IPS-18a (cell line): Measurements from ENCODE around the gene AOPEP.
"Not testable (repeated sequence)": the region's sequence is repeated elsewhere in the genome, so short reads cannot be mapped to it uniquely, and the experiment has no call there.

Source experiments
- H3K27ac ChIP-seq: one replicate; pipeline ENCODE4 v1.5.1; 2013; ENCODE audit warnings: low read length
- H3K27me3 ChIP-seq: one replicate; pipeline ENCODE4 v1.6.1; 2013; ENCODE audit warnings: mild to moderate bottlenecking, low read length; ENCODE audit not compliant: control insufficient read depth, insufficient read depth
- H3K36me3 ChIP-seq: one replicate; pipeline ENCODE4 v1.6.1; 2013; ENCODE audit warnings: low read depth, low read length; ENCODE audit not compliant: control insufficient read depth
- H3K4me1 ChIP-seq: one replicate; pipeline ENCODE4 v1.6.1; 2013; ENCODE audit warnings: low read depth, low read length; ENCODE audit not compliant: control insufficient read depth
- H3K4me3 ChIP-seq: one replicate; pipeline ENCODE4 v1.5.1; 2013; ENCODE audit warnings: low read length
- H3K9ac ChIP-seq: one replicate; pipeline ENCODE4 v1.6.1; 2013; ENCODE audit warnings: mild to moderate bottlenecking, low read length, moderate library complexity
- H3K9me3 ChIP-seq: one replicate; pipeline ENCODE4 v1.6.1; 2013; ENCODE audit warnings: low read depth, low read length; ENCODE audit not compliant: control insufficient read depth

The AOPEP gene

DNA sequence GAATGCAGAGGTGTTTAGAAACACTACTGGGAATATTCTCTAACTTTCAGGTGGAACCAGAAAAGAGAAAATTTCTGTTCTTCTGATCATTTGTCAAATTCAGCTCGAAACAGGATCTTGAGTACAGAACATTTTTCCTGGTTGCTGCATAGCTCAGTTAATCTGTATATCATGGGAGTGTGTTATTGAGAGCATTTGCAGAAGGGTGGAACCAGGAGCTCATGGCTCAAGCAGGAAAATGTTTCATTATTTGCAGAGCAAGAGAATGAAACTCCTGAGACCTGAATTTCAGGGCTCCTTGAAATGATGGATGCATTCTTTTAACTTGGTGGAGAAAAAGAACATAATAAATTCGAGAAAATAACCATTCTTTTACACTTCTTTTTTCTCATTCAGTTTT, 97.9 kb downstream of the AOPEP start:
- H3K36me3 ChIP-seq = no peaks in the 10 kb centered on the region
- no peak overlapping the region for H3K4me3 ChIP-seq
- H3K4me1 ChIP-seq = peaks cover 28% of the 10 kb centered on the region
- peaks cover 34% of the 10 kb centered on the region for H3K27me3 ChIP-seq
- H3K9me3 ChIP-seq = no peaks in the 10 kb centered on the region
- H3K9ac ChIP-seq = no peak overlapping the region
- no peak overlapping the region for H3K27ac ChIP-seq

GRCh38 chr9:94824913-94825610, 98.6 kb downstream of the AOPEP start:
- no peaks in the 10 kb centered on the region for H3K9me3 ChIP-seq
- peaks cover 34% of the 10 kb centered on the region for H3K27me3 ChIP-seq
- H3K4me3 ChIP-seq = peak overlapping the region; percentile 16
- H3K9ac ChIP-seq = no peak overlapping the region
- peaks cover 28% of the 10 kb centered on the region for H3K4me1 ChIP-seq
- H3K36me3 ChIP-seq = no peaks in the 10 kb centered on the region
- H3K27ac ChIP-seq = no peak overlapping the region

DNA sequence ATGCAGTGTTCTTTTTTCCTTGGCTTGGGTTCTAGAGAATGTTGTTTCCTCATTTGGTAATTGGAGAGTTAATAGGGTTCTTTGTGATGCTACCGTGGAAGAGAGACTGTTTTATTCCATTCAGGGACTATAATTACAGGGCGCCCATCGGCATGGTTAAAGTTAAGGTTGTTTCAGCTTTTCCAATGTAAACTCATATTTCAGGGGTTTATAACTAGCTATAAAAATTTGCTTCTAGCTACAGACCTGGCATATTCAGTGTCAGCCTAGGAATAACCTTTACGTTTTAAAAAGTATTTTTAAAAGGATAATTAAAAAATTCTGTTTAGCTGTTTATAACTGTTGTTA, 99.1 kb downstream of the AOPEP start:
- no peak overlapping the region for H3K9ac ChIP-seq
- no peaks in the 10 kb centered on the region for H3K36me3 ChIP-seq
- peaks cover 25% of the 10 kb centered on the region for H3K4me1 ChIP-seq
- no peak overlapping the region for H3K27ac ChIP-seq
- no peaks in the 10 kb centered on the region for H3K9me3 ChIP-seq
- no peak overlapping the region for H3K4me3 ChIP-seq
- peaks cover 34% of the 10 kb centered on the region for H3K27me3 ChIP-seq

DNA sequence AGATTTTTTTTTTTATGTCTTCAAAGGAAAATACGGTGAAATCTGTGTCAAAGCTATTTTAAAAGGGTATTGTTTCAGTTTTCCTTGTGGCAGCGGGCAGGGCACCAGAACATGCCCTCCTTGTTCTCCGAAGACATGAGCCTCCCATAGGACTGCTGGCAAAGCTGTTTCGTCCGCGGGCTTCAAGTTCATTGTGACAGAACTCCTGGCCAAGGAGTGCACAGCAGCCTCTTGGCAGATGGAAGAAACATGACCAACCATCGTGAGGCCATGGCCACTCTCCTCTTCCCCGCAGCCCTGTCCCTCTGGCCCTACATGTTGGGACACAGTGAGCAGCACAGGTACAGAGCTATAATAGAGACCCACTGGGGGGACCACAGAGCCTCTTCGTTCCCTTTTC, 99.5 kb downstream of the AOPEP start:
- no peak overlapping the region for H3K27ac ChIP-seq
- H3K4me3 ChIP-seq = no peak overlapping the region
- no peaks in the 10 kb centered on the region for H3K9me3 ChIP-seq
- H3K27me3 ChIP-seq = peaks cover 34% of the 10 kb centered on the region
- H3K4me1 ChIP-seq = peaks cover 22% of the 10 kb centered on the region
- no peaks in the 10 kb centered on the region for H3K36me3 ChIP-seq
- no peak overlapping the region for H3K9ac ChIP-seq

DNA sequence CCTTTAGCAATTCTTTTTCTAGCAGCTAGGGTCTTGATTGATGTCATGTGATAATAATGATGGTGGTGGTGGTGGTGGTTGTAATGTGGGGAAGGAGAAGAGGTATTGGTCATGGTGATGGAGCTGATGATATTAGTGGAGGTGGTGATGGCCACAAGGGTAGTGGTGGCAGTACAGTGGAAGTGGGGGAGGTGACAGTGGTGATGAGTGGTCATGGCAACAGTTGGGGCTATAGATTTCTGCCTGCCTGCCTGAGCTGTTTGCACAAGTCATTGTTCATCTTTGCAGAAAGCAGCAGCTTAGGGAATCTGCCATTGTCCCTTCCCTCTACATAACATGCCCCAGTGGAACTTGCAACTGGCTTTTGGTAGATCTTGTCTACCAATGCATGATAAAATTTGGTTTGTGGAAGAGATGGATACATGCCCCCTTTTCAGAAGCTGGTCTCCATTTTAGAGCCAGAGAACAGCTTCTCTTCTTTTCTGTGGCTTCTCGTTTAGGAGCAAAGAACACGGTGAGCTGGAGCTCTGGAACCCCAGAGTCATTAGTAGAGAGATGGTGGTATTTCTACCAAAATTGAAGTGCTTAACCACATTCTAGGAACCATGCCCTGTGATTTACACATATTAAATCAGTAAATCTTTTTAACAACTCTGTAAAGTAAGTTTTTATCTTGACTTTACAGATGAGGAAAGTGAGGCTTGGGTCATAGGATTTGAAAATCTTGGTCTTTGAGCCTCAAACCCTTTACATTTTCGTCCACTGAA, 100.3 kb downstream of the AOPEP start:
- Histone ChIP-seq H3K36me3 (no peaks in the 10 kb centered on the region), H3K4me3 (no peak overlapping the region), H3K4me1 (peaks cover 22% of the 10 kb centered on the region), H3K9me3 (no peaks in the 10 kb centered on the region), H3K27me3 (peaks cover 34% of the 10 kb centered on the region), H3K9ac (no peak overlapping the region), H3K27ac (no peak overlapping the region)

GRCh38 chr9:94827584-94828304, 101.2 kb downstream of the AOPEP start:
- Histone ChIP-seq H3K4me1 (peaks cover 22% of the 10 kb centered on the region), H3K4me3 (no peak overlapping the region), H3K9me3 (no peaks in the 10 kb centered on the region), H3K27me3 (peaks cover 34% of the 10 kb centered on the region), H3K27ac (no peak overlapping the region), H3K9ac (no peak overlapping the region), H3K36me3 (no peaks in the 10 kb centered on the region)

- Histone ChIP-seq H3K27me3 (peaks cover 21% of the 10 kb centered on the region), H3K4me3 (no peak overlapping the region), H3K36me3 (no peaks in the 10 kb centered on the region), H3K9me3 (no peaks in the 10 kb centered on the region), H3K4me1 (peaks cover 18% of the 10 kb centered on the region), H3K9ac (no peak overlapping the region), H3K27ac (no peak overlapping the region)
These were observed 103.0 kb downstream of the AOPEP start for GRCh38 chr9:94829380-94830070.

- H3K36me3 ChIP-seq, H3K27ac ChIP-seq, H3K4me3 ChIP-seq, H3K9ac ChIP-seq, H3K9me3 ChIP-seq: not testable (repeated sequence)
- Histone ChIP-seq H3K27me3 (peaks cover 21% of the 10 kb centered on the region), H3K4me1 (peaks cover 12% of the 10 kb centered on the region)
These were observed 103.6 kb downstream of the AOPEP start for GRCh38 chr9:94830071-94830604.

DNA sequence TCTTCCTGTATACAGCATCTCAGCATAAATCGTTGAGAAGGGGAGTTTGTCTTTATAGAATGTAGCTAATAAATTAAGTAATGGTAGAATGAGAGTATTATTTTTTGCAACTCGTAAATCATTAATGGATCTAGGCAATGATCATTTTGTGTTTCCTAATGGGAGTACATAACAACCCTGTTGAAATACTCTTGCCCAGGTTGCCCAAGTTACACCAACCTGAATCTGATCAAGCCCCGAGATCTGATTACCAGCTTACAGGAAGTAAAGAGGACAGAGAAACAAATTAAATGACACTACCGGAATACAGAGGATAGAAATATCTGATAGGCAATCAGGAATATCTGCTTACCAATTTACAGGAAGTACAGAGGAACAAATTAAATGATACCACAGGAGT, 107.3 kb downstream of the AOPEP start:
- H3K9ac ChIP-seq = no peak overlapping the region
- H3K36me3 ChIP-seq = no peaks in the 10 kb centered on the region
- no peak overlapping the region for H3K27ac ChIP-seq
- no peaks in the 10 kb centered on the region for H3K27me3 ChIP-seq
- H3K4me3 ChIP-seq = no peak overlapping the region
- no peaks in the 10 kb centered on the region for H3K4me1 ChIP-seq
- no peaks in the 10 kb centered on the region for H3K9me3 ChIP-seq

GRCh38 chr9:94837404-94837803, 110.9 kb downstream of the AOPEP start:
- Histone ChIP-seq H3K27me3 (no peaks in the 10 kb centered on the region), H3K4me3 (no peak overlapping the region), H3K36me3 (no peaks in the 10 kb centered on the region), H3K9me3 (no peaks in the 10 kb centered on the region), H3K4me1 (no peaks in the 10 kb centered on the region), H3K9ac (no peak overlapping the region), H3K27ac (no peak overlapping the region)

GRCh38 chr9:94839398-94839797, 112.9 kb downstream of the AOPEP start:
- H3K27me3 ChIP-seq = no peaks in the 10 kb centered on the region
- H3K9ac ChIP-seq = no peak overlapping the region
- H3K36me3 ChIP-seq = no peaks in the 10 kb centered on the region
- no peaks in the 10 kb centered on the region for H3K9me3 ChIP-seq
- no peak overlapping the region for H3K4me3 ChIP-seq
- H3K27ac ChIP-seq = no peak overlapping the region
- H3K4me1 ChIP-seq = peaks cover 5% of the 10 kb centered on the region
